ENCODE results near the gene TTC6. TPM values are rescaled to one million over a fixed set of nuclear protein-coding genes. Genes with fewer than 3 reads are reported as not detected.

Gene TTC6
- polyA plus RNA-seq, 1 donor (not counting 4 experiments of a cell fraction or from before 2014, with no cell fraction given): not detected

DNA sequence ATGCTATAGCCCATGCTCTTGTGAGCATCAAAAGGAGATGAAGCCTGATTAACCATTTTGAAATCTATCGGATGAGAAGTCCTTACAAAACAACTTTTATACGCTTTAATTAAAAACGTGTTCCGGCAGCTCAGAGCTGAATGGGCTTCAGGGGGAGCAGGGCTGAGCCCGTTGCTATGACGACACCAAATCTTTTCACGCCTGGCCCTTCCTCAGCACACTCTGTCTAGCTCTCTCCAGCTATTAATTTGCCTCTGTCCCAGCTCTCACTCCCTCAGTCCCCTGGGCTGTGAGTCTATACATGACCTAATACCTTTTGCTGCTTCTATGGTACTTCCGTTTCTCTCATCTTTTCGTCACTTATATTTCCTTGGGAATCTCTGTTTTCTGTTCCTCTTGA, 16.2 kb upstream of the TTC6 start:
- H3K9me1 ChIP-seq (ENCODE audit: control insufficient read depth, extremely low read depth, insufficient read depth, low read length): no peaks in the 10 kb centered on the region
- no peak for FAIRE-seq
- H3K27ac ChIP-seq (ENCODE audit: control insufficient read depth, insufficient read depth, low read length): no peak overlapping the region
- no peak overlapping the region for H3K9ac ChIP-seq (ENCODE audit: control insufficient read depth, extremely low read depth, insufficient read depth, low read length)
- peaks cover 18% of the 10 kb centered on the region for H3K4me1 ChIP-seq (ENCODE audit: control insufficient read depth, extremely low read depth, insufficient read depth, low read length)
- no peak overlapping the region for H3K4me2 ChIP-seq (ENCODE audit: control insufficient read depth, extremely low read depth, insufficient read depth, low read depth, low read length)
- no peaks in the 10 kb centered on the region for H3K9me3 ChIP-seq (ENCODE audit: control insufficient read depth, low read depth, low read length)
- dilution Hi-C loops (cut with MboI; ENCODE audit: extremely low pct_ligation_motif_present, low sequenced_read_pairs): no loop called here
- TF ChIP-seq, protein P1, sequence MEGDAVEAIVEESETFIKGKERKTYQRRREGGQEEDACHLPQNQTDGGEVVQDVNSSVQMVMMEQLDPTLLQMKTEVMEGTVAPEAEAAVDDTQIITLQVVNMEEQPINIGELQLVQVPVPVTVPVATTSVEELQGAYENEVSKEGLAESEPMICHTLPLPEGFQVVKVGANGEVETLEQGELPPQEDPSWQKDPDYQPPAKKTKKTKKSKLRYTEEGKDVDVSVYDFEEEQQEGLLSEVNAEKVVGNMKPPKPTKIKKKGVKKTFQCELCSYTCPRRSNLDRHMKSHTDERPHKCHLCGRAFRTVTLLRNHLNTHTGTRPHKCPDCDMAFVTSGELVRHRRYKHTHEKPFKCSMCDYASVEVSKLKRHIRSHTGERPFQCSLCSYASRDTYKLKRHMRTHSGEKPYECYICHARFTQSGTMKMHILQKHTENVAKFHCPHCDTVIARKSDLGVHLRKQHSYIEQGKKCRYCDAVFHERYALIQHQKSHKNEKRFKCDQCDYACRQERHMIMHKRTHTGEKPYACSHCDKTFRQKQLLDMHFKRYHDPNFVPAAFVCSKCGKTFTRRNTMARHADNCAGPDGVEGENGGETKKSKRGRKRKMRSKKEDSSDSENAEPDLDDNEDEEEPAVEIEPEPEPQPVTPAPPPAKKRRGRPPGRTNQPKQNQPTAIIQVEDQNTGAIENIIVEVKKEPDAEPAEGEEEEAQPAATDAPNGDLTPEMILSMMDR (optimal IDR thresholded peaks at IDR 0.05 in 1 of 3, IDR thresholded peaks at IDR 0.05 in 1 of 3, conservative IDR thresholded peaks at IDR 0.05 in 1 of 3; ENCODE audit: extremely low read depth in 1 of 3, insufficient read depth in 2 of 3, low read length in 3 of 3): no peak
- no peak for TF ChIP-seq EZH2 (IDR thresholded peaks at IDR 0.05; ENCODE audit: low read length)
- no peak overlapping the region for H2AFZ ChIP-seq (ENCODE audit: control insufficient read depth, low read length)
- no peak overlapping the region for H3K4me3 ChIP-seq (ENCODE audit: control insufficient read depth in 2 of 3, extremely low read depth in 1 of 3, insufficient read depth in 2 of 3, low read depth in 1 of 3, low read length in 3 of 3)
- H3K27me3 ChIP-seq (ENCODE audit: control insufficient read depth, extremely low read depth, insufficient read depth, low read length): peaks cover 13% of the 10 kb centered on the region
- H4K20me1 ChIP-seq (ENCODE audit: control insufficient read depth, extremely low read depth, insufficient read depth, low read length): no peaks in the 10 kb centered on the region
- no peaks in the 10 kb centered on the region for H3K79me2 ChIP-seq (ENCODE audit: control insufficient read depth, insufficient read depth, low read length)
- no peaks in the 10 kb centered on the region for H3K36me3 ChIP-seq (ENCODE audit: control insufficient read depth in 2 of 2, extremely low read depth in 1 of 2, insufficient read depth in 2 of 2, low read length in 2 of 2)
- DNase-seq (ENCODE audit: low read depth, low spot score): no peak

DNA sequence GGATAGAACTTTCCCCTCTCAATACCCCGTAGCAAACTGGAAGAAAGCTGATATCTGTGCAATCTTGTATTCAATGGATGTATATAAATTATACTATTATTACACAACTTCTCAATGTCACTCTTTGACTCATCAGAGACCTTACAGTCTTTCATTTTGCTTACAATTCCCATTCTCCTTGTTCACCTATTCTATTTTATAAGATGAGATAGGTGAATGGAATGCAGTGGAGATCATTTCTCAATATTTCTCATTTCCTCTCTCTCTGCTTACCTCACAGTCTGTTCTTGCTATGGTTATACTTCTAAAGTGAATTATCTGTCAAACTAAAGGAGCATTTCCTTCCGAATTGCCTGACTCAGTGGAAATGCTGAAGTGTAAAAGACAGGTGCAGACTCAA, 15.3 kb upstream of the TTC6 start:
- Histone ChIP-seq H3K36me3 (ENCODE audit: control insufficient read depth in 2 of 2, extremely low read depth in 1 of 2, insufficient read depth in 2 of 2, low read length in 2 of 2) (no peaks in the 10 kb centered on the region), H3K9me3 (ENCODE audit: control insufficient read depth, low read depth, low read length) (no peaks in the 10 kb centered on the region), H3K4me3 (ENCODE audit: control insufficient read depth in 2 of 3, extremely low read depth in 1 of 3, insufficient read depth in 2 of 3, low read depth in 1 of 3, low read length in 3 of 3) (no peak overlapping the region), H3K9ac (ENCODE audit: control insufficient read depth, extremely low read depth, insufficient read depth, low read length) (no peak overlapping the region), H3K27me3 (ENCODE audit: control insufficient read depth, extremely low read depth, insufficient read depth, low read length) (peaks cover 22% of the 10 kb centered on the region), H3K27ac (ENCODE audit: control insufficient read depth, insufficient read depth, low read length) (peak overlapping the region; percentile 63), H3K4me1 (ENCODE audit: control insufficient read depth, extremely low read depth, insufficient read depth, low read length) (peaks cover 18% of the 10 kb centered on the region), H3K4me2 (ENCODE audit: control insufficient read depth, extremely low read depth, insufficient read depth, low read depth, low read length) (peak overlapping the region; percentile 42), H3K9me1 (ENCODE audit: control insufficient read depth, extremely low read depth, insufficient read depth, low read length) (no peaks in the 10 kb centered on the region), H4K20me1 (ENCODE audit: control insufficient read depth, extremely low read depth, insufficient read depth, low read length) (no peaks in the 10 kb centered on the region), H2AFZ (ENCODE audit: control insufficient read depth, low read length) (no peak overlapping the region), H3K79me2 (ENCODE audit: control insufficient read depth, insufficient read depth, low read length) (no peaks in the 10 kb centered on the region)
- dilution Hi-C loops (cut with MboI; ENCODE audit: extremely low pct_ligation_motif_present, low sequenced_read_pairs): no loop called here
- DNase-seq (ENCODE audit: low read depth, low spot score) (peak; percentile 7), FAIRE-seq (no peak)
- TF ChIP-seq, protein P1 (optimal IDR thresholded peaks at IDR 0.05 in 1 of 3, IDR thresholded peaks at IDR 0.05 in 1 of 3, conservative IDR thresholded peaks at IDR 0.05 in 1 of 3; ENCODE audit: extremely low read depth in 1 of 3, insufficient read depth in 2 of 3, low read length in 3 of 3): no peak
- no peak for TF ChIP-seq EZH2 (IDR thresholded peaks at IDR 0.05; ENCODE audit: low read length)

All from keratinocyte (primary cell).